GM18520 (cell line): ENCODE measurements around the gene WTIP.
"Not testable (repeated sequence)": the region's sequence is repeated elsewhere in the genome, so short reads cannot be mapped to it uniquely, and the experiment has no call there.

Experiments
- ATAC-seq: cut with Tn5 transposase; IDR thresholded peaks from one replicate; pipeline ENCODE4 v1.9.1; 2021; ENCODE audit not compliant: unreplicated experiment

Gene WTIP

DNA sequence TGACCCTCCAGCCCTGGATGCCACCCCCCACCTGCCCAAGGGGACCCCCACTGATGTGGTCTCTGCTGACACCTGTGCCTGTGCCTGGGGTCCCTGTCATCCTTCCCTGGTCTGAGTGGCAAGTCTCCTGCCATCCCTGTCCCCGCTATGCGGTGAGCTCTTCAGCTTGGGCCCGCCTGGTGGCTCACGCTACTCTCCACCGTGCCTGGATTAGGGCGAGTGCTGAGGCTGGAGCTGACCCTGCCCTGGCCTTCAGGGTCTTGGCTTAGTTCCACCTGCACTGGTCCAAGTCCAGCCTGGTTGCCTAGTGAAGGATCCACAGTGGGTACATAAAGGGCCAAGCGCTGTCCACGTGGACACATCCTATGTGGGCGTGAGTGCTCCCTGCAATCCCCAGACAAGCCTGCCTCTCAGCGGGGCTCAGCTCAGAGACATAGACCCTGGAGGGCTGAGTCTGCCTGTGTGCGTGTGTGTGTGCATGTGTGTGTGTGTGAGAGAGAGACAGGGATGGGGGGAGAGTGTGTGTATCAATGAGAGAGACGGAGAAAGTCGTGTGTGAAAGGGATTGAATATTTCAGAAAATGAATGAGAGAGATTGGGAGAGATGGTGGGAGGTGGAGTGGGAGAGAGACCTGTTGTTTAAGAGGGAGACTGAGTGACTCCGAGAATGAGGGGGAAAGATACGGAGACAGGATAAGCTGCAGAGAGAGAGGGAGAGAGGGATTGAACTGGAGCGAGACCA, 22.1 kb downstream of the WTIP start:
- ATAC-seq, result no peak

DNA sequence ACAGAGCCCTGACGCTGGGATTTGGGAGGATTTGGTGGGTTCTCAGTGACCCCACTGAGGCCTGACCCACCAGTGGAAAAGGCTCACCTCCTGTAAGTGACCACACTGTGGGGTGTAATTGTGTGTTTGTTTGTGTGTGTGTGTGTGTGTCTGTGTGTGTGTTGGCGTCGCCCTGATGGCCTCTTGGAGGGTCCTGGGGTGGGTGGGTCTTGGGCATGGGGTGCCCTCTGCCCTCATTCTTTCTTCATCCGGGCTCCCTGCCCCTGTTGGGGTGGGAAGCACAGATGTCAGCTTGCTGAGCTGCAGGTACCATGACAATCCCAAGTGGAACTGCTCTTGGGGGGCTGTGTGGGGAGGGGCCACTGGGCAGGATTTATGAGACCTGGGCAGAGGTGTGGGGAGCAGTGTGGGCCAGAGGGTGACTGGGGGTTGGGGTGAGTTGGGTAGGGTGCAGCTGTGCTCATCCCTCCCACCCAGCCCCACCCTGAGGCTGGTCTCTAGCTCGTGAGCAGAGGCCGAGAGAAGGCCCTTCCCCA, 22.8 kb downstream of the WTIP start:
- ATAC-seq, result no peak

DNA sequence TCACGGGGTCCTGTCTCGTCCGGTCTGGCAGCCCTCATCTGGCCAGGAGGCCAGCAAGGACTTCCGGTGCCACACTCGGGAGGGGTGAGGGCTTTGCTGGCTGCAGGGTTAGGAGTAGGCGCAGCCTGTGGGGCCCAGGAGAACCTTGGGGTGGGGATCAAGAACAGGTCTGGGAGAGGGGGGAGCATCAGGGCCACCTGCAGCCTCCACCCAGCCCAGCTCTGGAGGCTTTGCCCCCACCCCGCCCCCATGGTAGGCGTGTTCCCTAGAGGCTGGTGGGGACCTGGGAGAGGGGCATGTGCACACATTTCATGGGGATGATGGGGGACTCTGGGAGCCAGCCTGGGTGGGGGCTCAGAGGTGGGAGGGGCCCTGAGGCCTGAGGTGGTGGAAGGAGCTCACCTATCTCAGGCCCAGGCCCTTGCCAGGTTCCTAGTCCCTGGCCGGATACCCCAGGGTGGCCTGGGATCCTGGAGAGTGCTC, 23.3 kb downstream of the WTIP start:
- no peak for ATAC-seq

DNA sequence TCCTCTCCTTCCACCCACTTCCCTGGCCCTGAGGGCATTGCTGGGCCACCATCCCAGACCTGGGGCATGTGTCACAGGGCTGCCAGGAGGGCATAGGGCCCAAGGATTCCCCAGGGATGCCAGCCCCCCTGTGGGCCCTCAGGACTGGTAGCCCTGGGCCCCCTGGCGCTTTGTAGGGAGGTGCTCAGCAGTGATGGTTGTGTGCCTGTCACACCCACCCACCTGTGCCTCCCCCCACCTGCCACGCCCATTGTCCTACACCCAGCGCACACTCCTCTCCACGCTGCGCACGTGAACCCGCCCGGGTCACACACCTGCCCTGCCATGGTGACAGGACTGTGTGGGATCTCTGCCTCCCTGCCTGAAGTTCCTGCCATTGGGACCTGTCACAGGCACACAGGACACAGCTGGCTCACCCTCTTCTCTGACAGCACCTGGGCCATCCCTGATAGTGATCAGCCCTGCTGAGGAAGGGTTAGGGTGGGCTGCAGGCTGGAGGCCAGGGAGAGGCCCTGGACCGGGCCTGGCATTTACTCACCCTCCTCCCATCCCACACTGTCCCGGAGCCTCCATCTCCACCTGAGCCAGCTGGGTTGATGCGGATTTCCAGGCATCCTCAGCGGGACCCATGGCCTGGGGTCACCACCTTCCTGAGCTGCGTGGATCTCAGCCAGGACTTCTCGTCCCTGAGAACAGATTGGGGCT, 23.9 kb downstream of the WTIP start:
- ATAC-seq, result no peak

DNA sequence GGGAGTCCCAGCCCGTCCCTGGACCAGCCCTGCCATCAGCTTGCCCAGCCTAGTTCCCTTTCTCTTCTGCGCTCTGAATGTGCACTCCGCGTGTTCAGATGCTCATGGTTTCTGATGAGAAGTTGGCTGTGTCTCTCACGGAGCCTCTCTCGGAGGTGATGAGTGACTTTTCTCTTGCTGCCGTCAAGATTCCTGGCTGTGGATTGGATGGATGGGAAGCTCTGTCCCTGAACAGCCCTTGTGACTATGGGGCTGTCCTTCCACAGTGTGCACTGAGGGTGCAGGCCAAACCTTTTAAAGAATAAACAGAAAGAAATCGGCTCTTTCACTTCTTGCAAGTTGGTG, 24.4 kb downstream of the WTIP start:
- no peak for ATAC-seq

DNA sequence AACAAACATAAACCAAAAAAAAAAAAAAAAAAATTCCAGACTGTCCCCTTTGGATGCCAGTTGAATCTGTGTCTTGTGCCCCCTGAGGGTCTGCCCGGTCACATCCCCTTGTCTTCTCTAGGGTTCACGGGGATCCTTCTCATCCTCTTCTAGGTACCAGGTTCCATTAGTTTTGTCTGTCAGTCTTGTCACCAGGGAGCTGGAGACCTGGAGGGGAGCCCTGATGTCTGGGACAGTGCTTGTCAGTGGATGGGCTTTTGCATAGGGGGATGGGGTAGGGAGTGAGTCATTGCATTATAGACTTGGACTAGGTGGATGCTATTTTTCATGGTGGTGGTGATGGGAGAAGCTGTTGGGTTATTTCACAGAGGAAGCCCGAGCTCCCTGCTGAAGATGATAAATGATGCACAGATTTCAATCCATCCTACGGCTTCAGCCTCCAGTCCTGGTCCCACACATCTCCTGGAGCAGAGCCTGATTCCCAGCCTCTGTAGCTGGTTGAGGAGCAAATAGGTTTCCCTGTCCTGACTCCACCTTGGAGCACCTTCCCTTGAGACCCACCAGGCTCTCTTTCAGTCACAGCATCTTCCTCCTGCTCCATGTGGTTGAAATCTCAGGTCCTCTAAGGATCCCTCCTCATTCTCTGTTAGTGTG, 26.0 kb downstream of the WTIP start:
- ATAC-seq, result no peak

DNA sequence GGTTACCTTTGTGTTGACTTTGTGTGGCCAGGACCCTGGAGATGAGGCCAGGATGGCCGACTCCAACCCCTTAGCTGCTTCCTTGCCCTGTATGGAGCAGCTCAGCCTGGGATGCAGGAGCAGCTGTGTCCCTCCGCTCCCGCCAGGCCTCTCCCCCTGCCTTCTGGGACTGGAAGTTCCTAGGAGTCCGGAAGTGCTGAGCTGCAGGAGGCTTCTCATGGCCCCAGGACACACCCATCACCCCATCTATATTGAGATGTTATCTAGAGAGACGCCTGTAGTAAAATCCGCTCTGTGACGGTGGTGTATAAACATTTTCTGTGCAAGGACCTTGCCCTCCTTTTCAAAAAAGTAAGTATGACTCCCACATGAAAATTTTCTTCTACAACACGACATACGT, 27.0 kb downstream of the WTIP start:
- no peak for ATAC-seq

DNA sequence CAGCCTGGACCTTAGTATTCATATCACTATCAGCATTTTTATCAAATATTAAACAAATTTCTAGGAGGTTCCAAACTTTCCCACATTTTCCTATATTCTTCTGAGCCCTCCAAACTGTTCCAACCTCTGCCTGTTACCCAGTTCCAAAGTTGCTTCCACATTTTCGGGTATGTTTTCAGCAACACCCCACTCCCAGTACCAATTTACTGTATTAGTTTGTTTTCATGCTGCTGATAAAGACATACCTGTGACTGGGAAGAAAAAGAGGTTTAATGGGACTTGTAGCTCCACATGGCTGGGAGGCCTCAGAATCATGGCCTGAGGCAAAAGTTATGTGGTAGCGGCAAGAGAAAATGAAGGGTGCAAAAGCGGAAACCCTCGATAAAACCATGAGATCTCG, 29.3 kb downstream of the WTIP start:
- ATAC-seq, result not testable (repeated sequence)

DNA sequence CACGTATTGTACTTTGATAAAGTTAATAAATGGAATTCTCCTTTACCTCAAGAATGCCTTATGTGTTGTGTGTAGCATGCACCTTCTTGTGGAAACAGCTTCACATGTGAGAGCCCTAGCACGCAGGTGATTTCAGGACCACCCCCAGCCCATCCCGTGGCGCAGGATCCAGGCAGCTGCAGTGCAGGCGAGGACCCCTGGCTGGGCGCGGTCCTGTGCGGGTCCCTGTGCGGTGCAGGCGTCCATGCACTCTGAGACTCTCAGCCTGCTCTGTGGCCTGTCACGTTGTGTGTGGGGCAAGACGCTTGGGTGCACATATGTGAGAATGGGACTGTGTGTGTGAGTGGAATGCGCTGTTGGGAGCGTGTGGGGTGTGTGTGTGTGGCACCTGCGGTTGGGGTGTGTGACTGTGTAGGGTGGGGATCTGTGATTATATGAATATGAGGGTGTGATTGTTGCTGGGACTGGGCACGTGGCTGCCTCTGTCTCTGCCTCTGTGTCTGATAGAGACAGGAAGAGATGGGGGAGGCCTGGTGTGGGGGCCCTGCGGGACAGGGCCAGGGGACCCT, 30.8 kb downstream of the WTIP start:
- ATAC-seq, result no peak

DNA sequence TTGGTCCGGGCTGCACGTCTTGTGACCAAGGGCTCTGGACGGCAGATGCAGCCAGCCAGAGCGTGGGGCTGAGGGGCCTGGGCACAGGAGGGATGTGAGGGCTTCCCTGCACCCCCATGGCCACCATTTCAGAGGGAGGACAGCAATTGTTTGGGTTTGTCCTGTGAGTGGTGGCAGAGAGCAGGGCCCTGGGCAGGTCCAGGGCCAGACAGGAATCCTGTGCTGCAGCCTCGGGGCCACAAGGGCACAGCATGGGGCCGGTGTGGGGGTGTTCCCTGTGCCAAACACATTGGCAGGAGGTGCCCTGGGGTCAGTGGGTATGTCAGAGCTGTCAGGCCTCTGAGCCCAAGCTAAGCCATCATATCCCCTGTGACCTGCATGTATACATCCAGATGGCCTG, 32.2 kb downstream of the WTIP start:
- no peak for ATAC-seq

DNA sequence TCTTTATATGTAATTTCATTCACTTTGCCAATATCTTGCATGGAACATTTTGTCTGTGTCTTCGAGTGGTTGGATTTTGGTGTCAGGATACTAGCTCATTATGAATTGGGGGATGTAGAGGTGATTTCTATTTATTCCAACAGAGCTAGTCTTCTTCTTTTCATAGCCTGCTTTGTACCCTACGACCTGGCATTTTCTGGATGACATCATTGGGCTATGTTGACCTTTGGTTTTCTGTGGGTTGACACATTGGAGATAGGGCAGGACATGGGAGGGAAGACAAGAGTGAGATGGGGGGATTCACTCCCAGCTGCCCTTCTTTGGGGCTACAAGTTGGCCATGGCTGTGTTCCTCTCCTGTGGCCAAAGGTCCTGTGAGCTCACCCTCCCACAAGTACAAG, 38.0 kb downstream of the WTIP start:
- ATAC-seq, result no peak

DNA sequence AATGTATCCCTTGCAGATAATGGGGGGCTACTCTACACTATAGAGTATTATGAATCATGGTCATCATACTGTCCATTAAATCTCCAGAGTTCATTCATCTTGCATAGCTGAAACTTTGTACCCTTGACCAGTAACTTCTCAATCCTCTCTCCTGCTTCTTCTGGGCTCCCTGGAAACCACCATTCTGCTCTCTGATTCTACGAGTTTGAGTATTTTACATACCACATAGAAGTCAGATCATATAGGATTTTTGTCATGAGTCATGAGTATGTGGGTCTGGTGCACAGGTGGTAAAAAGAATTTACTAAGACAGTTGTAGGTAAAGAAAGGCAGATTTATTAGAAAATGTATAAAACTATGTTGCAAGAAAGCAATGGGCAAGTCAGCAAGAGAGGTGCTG, 41.9 kb downstream of the WTIP start:
- ATAC-seq, result no peak

DNA sequence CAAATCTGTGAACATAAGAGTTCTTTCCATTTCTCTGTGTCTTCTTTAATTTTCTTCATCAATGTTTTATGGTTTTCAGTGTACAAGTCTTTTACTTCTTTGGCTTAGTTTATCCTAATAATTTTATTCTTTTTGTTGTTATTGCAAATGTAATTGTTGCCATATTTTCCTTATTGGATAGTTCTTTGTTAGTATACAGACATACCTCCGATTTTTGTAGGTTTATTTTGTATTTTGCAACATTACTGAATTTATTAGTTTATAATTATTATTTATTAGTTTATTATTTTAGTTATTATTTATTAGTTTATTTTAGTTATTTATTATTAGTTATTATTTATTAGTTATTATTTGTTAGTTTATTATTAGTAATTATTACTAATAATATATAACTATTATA, 43.4 kb downstream of the WTIP start:
- ATAC-seq, result no peak

DNA sequence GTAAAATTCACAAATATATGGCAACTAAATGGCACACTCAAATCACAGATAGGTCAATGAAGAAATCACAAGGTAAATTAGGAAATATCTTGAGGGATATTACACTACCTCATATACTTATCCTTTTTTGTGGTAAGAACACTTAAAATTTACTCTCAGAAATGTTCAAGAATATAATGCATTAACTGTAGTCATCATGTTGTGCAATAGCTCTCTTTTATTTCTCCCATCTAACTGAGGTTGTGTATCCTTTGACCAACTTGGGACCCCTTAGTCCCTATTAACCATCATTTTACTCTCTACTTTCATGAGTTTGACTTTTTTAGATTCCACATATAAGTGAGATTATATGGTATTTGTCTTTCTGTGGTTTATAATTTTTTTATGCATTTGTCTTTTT, 52.6 kb downstream of the WTIP start:
- no peak for ATAC-seq

DNA sequence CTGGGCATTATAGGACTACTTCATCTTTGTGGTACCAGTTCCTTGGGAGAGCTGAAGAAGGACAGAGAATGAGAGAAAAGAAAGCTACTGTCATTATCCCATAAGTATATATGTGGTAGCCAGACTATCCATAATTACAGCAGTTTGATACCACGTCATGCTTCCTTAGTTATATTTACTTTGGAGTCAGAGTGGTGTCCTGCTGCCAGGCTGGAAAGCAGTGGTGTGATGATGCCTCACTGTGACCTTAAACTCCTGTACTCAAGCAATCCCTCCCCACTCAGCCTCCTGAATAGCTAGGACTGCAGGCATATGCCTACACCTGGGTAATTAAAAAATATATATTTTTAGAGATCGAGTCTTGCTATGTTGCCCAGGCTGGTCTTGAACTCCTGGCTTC, 57.8 kb downstream of the WTIP start:
- no peak for ATAC-seq

DNA sequence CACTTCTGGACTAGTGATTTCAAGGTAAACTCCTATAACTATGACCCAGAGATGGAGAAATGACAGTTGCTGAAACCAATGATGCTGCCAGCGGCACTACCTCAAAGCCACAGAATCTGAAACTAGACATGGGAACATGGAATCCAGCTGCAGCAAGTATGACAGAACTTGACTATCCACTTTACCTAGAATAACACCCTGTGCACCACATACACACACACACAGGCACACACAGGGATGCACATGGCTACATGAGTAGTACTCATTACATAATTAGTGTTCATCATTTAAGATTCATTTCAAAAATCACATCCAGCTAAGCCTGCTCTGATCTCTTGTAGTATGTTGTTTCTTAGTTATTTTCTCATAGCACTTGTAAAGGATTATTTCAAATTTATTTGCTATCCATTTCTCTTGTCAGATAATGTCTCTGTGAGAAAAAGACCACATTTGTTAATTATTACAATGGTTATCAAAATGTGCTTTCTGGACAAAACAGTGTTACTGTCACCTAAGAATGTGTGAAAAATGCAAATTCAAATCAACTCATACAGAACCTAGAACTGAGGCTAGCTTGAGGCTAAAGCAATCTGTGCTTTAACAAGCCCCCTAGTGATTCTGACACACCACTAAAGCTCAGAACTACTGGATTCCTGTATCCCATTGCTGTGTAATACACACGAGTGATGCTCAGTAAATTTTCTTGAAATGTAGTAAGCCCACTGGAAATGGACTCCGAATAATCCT, 59.4 kb downstream of the WTIP start:
- peak; percentile 86 for ATAC-seq

DNA sequence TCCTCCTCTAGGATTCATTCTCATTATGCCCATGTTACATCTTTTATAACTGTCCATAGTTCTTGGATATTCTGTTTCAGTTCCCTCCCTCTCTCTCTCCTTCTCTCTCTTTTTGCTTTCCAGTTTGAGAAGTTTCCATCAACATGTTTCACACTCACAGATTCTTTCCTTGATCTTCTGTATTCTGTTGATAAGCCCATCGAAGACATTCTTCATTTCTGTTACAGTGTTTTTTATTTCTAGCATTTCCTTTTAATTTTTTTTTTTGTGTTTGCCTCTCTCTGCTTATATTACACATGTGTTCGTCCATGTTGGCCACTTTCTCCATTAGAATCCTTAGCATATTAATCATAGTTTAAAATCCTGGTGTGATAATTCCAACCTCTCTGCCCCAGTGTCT, 68.3 kb downstream of the WTIP start:
- ATAC-seq, result no peak

DNA sequence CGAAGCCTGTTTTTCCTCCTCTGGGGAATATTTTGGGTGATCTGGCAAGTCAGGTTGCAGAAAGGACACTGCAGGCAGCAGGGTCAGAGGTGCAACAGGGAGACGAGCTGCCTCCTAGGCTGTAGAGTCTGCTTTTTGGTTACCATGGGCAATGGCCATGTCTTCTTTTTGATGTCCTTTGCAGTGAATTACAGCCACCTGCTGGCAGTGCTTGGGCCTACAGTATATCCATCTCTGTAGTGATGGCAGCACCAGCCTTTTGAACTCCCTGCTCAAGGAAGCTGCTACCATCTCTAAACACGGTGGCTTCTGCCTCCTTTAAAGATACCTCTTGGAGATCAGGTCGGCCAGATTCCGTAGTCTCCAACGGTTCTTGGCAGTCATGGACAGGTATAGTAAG, 73.9 kb downstream of the WTIP start:
- no peak for ATAC-seq

DNA sequence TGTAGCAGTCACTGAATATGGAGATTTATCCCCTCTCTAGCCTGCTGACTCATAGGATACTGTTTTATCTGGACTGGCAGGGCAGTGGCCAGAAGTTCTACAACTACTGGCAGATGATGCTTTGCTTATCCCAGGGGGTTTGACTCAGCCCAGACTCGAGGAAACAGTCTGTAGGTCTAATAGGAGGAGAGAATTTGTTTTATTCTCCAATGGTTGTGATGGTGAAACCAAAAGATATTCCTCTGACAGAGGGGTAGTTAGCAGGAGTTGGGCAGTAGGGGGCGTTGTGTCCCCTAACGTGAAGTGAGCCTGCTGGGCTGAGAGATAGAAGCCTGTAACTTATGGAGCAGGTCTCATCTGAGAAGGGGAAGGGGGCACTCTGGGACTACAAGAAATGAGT, 74.9 kb downstream of the WTIP start:
- ATAC-seq, result no peak

DNA sequence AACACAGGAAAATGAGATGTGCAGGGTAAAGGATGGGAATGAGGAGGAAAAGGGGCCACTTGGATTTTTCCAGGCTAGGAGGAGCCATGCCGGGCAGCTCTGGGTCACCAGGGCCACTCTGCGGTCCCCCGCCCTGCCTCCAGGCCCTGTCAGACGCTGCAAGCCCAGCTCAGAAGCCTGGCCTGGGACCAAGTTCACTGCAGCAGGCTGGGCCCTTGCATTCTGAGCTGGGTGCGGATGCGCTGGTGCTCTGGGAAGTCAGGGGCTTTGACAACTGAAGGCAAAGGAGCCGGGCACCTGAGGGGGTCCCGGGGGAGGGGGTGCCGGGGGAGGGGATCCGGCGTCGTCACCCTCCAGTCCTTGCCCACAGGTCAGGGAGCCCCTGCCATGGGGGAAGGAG, 77.5 kb downstream of the WTIP start:
- ATAC-seq, result no peak

DNA sequence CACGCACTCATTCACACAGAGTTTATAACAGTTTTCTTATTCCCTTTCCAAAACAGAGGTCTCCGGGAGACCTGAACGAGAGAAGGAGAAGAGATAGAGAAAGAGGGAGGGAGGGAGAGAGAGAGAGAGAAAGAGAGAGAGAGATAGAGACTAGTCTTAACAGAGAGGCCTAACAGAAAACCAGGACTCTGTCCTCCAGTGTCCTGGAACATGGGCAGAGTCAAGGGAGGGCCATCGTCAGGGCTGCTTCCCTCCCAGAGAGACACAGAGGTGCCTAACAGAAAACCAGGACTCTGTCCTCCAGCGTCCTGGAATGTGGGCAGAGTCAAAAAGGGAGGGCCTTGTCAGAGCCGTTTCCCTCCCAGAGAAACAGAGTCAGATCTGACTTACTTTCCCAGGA, 78.7 kb downstream of the WTIP start:
- ATAC-seq, result no peak
